Measurements from ENCODE around the gene CIZ1. TPM values are rescaled to one million over a fixed set of nuclear protein-coding genes. Genes with fewer than 3 reads are reported as not detected.

Gene CIZ1
- total RNA-seq, 2 donors from 2014 or later: 58.4 to 61.6 TPM

GRCh38 chr9:128203707-128204551 is 12.6 kb upstream of the CIZ1 start:
- no peaks in the 10 kb centered on the region for H3K27me3 ChIP-seq
- WGBS, 2 donors: 4 to 17% methylated on average over 13 to 62 of the region's 67 CpGs
- H3K36me3 ChIP-seq (replicated peaks in 1 of 2; ENCODE audit: insufficient read depth in 1 of 2, low read depth in 2 of 2): no peaks in the 10 kb centered on the region
- peak overlapping the region in 1 of 4 donors; percentile 17 for H3K27ac ChIP-seq
- H3K4me1 ChIP-seq: peaks cover 12% of the 10 kb centered on the region
- TF ChIP-seq POLR2A (IDR thresholded peaks at IDR 0.05) (peak in 1 of 3 donors; percentile 10), CTCF (IDR thresholded peaks at IDR 0.05) (no peak)
- intact Hi-C loops (cut with DNase I): no loop called here
- DNase-seq (peak in 2 of 4 donors; percentile 38 to 39), ATAC-seq (peak; percentile 24)
- H3K4me3 ChIP-seq: peak overlapping the region; percentile 22 to 44
- H3K9me3 ChIP-seq: no peaks in the 10 kb centered on the region

GRCh38 chr9:128203024-128203706 is 11.8 kb upstream of the CIZ1 start, which contains the start of gene DNM1:
Gene DNM1, plus strand, starts transcription at chr9:128203379. Its CDS starts 92 bp downstream, at chr9:128203471.
- Histone ChIP-seq H3K9me3 (no peaks in the 10 kb centered on the region), H3K36me3 (replicated peaks in 1 of 2; ENCODE audit: insufficient read depth in 1 of 2, low read depth in 2 of 2) (no peaks in the 10 kb centered on the region), H3K27me3 (no peaks in the 10 kb centered on the region), H3K27ac (peak within 1 kb of the TSS in 1 of 4 donors; percentile 17), H3K4me3 (peak within 1 kb of the TSS; percentile 22 to 44), H3K4me1 (peaks cover 12% of the 10 kb centered on the region)
- intact Hi-C loops (cut with DNase I): no loop called here
- WGBS, 2 donors: 1 to 4% methylated on average over 2 to 72 of the region's 72 CpGs
- DNase-seq (peak; percentile 55 to 71 (median 62)), ATAC-seq (peak; percentile 95)
- TF ChIP-seq POLR2A (IDR thresholded peaks at IDR 0.05) (peak in 2 of 3 donors; percentile 20 to 38), CTCF (IDR thresholded peaks at IDR 0.05) (peak; percentile 39 to 99 (median 98))

- ATAC-seq: no peak
- no peak for DNase-seq
- Histone ChIP-seq H3K27me3 (no peaks in the 10 kb centered on the region), H3K9me3 (no peaks in the 10 kb centered on the region), H3K4me3 (no peak overlapping the region), H3K27ac (no peak overlapping the region), H3K4me1 (peaks cover 12% of the 10 kb centered on the region), H3K36me3 (replicated peaks in 1 of 2; ENCODE audit: insufficient read depth in 1 of 2, low read depth in 2 of 2) (no peaks in the 10 kb centered on the region)
- TF ChIP-seq POLR2A (IDR thresholded peaks at IDR 0.05) (no peak), CTCF (IDR thresholded peaks at IDR 0.05) (no peak)
- 8 to 13% methylated on average over 2 of the region's 2 CpGs for WGBS, 2 donors
- intact Hi-C loops (cut with DNase I): no loop called here
These were observed 11.3 kb upstream of the CIZ1 start for GRCh38 chr9:128202648-128203023.

GRCh38 chr9:128201441-128202369 is 10.3 kb upstream of the CIZ1 start:
- H3K4me1 ChIP-seq: peaks cover 12% of the 10 kb centered on the region
- no peaks in the 10 kb centered on the region for H3K36me3 ChIP-seq (replicated peaks in 1 of 2; ENCODE audit: insufficient read depth in 1 of 2, low read depth in 2 of 2)
- no peak for TF ChIP-seq POLR2A (IDR thresholded peaks at IDR 0.05)
- TF ChIP-seq CTCF (IDR thresholded peaks at IDR 0.05): no peak
- no peak overlapping the region for H3K27ac ChIP-seq
- H3K27me3 ChIP-seq: no peaks in the 10 kb centered on the region
- intact Hi-C loops (cut with DNase I): no loop called here
- H3K9me3 ChIP-seq: no peaks in the 10 kb centered on the region
- DNase-seq (no peak), ATAC-seq (no peak)
- H3K4me3 ChIP-seq: no peak overlapping the region
- 80 to 85% methylated on average over 12 to 13 of the region's 13 CpGs for WGBS, 2 donors
